ENCODE measurements around the gene TMEM19. TPM values are rescaled to one million over a fixed set of nuclear protein-coding genes. Genes with fewer than 3 reads are reported as not detected.

Gene TMEM19
- polyA plus RNA-seq, 1 of the 3 experiments (the other 2 are of a cell fraction) = 12.6 TPM

- no peak for TF ChIP-seq IRF3 (IDR thresholded peaks at IDR 0.05; ENCODE audit: low read depth, low read length)
- TF ChIP-seq MAX (IDR thresholded peaks at IDR 0.05; ENCODE audit: low read depth) = no peak
- TF ChIP-seq CHD2 (IDR thresholded peaks at IDR 0.05; ENCODE audit: low read length, partially characterized antibody) = no peak
- TF ChIP-seq NRF1 (IDR thresholded peaks at IDR 0.05; ENCODE audit: low read depth, low read length) = no peak
- TF ChIP-seq RXRA (IDR thresholded peaks at IDR 0.05; ENCODE audit: borderline replicate concordance, low read depth) = no peak
- TF ChIP-seq FOSL2 (IDR thresholded peaks at IDR 0.05; ENCODE audit: borderline replicate concordance, low read depth) = no peak
Observed at GRCh38 chr12:71732357-71732712, 46.5 kb downstream of the TMEM19 start (continued).

- no peak overlapping the region for H3K9ac ChIP-seq
- H3K4me2 ChIP-seq = no peak overlapping the region
- no peak for TF ChIP-seq GATA2 (CRISPR knock-in tag; IDR thresholded peaks at IDR 0.05)
- TF ChIP-seq PBX3 (IDR thresholded peaks at IDR 0.05) = no peak
- no peak for TF ChIP-seq SIN3A (IDR thresholded peaks at IDR 0.05; ENCODE audit: borderline replicate concordance, low read depth, low read length)
- no peak for TF ChIP-seq NRF1 (IDR thresholded peaks at IDR 0.05; ENCODE audit: low read depth, low read length)
- no peak for TF ChIP-seq FOSL2 (IDR thresholded peaks at IDR 0.05; ENCODE audit: borderline replicate concordance, low read depth)
- no peak for TF ChIP-seq FOXJ3 (CRISPR knock-in tag; IDR thresholded peaks at IDR 0.05)
- no peak for TF ChIP-seq CHD2 (IDR thresholded peaks at IDR 0.05; ENCODE audit: low read length, partially characterized antibody)
- TF ChIP-seq REST (IDR thresholded peaks at IDR 0.05; ENCODE audit: low read depth, low read length) = no peak
- TF ChIP-seq TCF12 (IDR thresholded peaks at IDR 0.05) = no peak
- TF ChIP-seq NFIC (IDR thresholded peaks at IDR 0.05; ENCODE audit: borderline replicate concordance) = no peak
- no peak for TF ChIP-seq CTCF (IDR thresholded peaks at IDR 0.05)
- TF ChIP-seq SMC3 (IDR thresholded peaks at IDR 0.05; ENCODE audit: low read depth, low read length) = no peak
- no peak for TF ChIP-seq RCOR1 (IDR thresholded peaks at IDR 0.05; ENCODE audit: low read length)
- TF ChIP-seq MAX (IDR thresholded peaks at IDR 0.05; ENCODE audit: low read depth) = no peak
- no peak for TF ChIP-seq POLR2AphosphoS5 (IDR thresholded peaks at IDR 0.05; ENCODE audit: low read depth, low read length)
- no peak for TF ChIP-seq YY1 (IDR thresholded peaks at IDR 0.05; ENCODE audit: low read depth)
- no peak for TF ChIP-seq IRF3 (IDR thresholded peaks at IDR 0.05; ENCODE audit: low read depth, low read length)
- TF ChIP-seq MEF2A (IDR thresholded peaks at IDR 0.05; ENCODE audit: borderline replicate concordance, low read depth) = no peak
- no peak for TF ChIP-seq TAF1 (IDR thresholded peaks at IDR 0.05; ENCODE audit: borderline replicate concordance, low read depth, low read length)
- TF ChIP-seq RFX5 (IDR thresholded peaks at IDR 0.05; ENCODE audit: low read length) = no peak
- H2AFZ ChIP-seq (ENCODE audit: low read depth) = no peak overlapping the region
- 93% methylated on average over 1 of the region's 1 CpG for WGBS (ENCODE audit: low lambda C conversion rate)
- no peaks in the 10 kb centered on the region for H3K27me3 ChIP-seq (ENCODE audit: insufficient read depth)
- no peak overlapping the region for H3K27ac ChIP-seq (ENCODE audit: low read depth in 2 of 2, low read length in 1 of 2)
- H3K79me2 ChIP-seq (ENCODE audit: insufficient read depth) = no peaks in the 10 kb centered on the region
- DNase-seq = no peak
- no peaks in the 10 kb centered on the region for H3K36me3 ChIP-seq (replicated peaks in 1 of 2; ENCODE audit: control insufficient read depth in 1 of 2, insufficient read depth in 2 of 2, low read length in 1 of 2)
- H3K4me1 ChIP-seq (ENCODE audit: control insufficient read depth in 1 of 2, insufficient read depth in 2 of 2, low read depth in 1 of 2, low read length in 1 of 2) = no peaks in the 10 kb centered on the region
- H4K20me1 ChIP-seq (ENCODE audit: insufficient read depth) = no peaks in the 10 kb centered on the region
- ChIA-PET POLR2A (no interaction called here), CTCF (interaction anchor here (1.5 kb wide), 1 partner anchor 10 kb away, joined by 4 read pairs; no protein-coding TSS in a partner anchor)
- H3K9me2 ChIP-seq = no peaks in the 10 kb centered on the region
- no peaks in the 10 kb centered on the region for H3F3A ChIP-seq (replicated peaks; ENCODE audit: insufficient read depth)
- no peak overlapping the region for H3K4me3 ChIP-seq (ENCODE audit: low read depth in 2 of 2, low read length in 1 of 2)
- H3K9me3 ChIP-seq = no peaks in the 10 kb centered on the region
Observed at GRCh38 chr12:71737197-71737596, 51.3 kb downstream of the TMEM19 start.

All from SK-N-SH (cell line).